Subcutaneous adipose tissue (tissue), 4 donors: Measurements from ENCODE around the gene SMARCA5. TPM values are rescaled to one million over a fixed set of nuclear protein-coding genes. Genes with fewer than 3 reads are reported as not detected.

ENCODE experiments used
- total RNA-seq, 4 donors: library from RNA; depleted of rRNA; stranded (reverse); fragments of >200 nt; gene quantifications; one replicate each; pipeline ENCODE4 v1.1.0, GENCODE V29; 2016
- TF ChIP-seq, protein P1 (sequence below): fragments of 450-650 bp; IDR thresholded peaks from one replicate; pipeline ENCODE4 v1.5.1; 2016; ENCODE audit warnings: low read depth, mild to moderate bottlenecking, control low read depth, antibody characterized with exemption, moderate library complexity

The SMARCA5 gene, protein sequence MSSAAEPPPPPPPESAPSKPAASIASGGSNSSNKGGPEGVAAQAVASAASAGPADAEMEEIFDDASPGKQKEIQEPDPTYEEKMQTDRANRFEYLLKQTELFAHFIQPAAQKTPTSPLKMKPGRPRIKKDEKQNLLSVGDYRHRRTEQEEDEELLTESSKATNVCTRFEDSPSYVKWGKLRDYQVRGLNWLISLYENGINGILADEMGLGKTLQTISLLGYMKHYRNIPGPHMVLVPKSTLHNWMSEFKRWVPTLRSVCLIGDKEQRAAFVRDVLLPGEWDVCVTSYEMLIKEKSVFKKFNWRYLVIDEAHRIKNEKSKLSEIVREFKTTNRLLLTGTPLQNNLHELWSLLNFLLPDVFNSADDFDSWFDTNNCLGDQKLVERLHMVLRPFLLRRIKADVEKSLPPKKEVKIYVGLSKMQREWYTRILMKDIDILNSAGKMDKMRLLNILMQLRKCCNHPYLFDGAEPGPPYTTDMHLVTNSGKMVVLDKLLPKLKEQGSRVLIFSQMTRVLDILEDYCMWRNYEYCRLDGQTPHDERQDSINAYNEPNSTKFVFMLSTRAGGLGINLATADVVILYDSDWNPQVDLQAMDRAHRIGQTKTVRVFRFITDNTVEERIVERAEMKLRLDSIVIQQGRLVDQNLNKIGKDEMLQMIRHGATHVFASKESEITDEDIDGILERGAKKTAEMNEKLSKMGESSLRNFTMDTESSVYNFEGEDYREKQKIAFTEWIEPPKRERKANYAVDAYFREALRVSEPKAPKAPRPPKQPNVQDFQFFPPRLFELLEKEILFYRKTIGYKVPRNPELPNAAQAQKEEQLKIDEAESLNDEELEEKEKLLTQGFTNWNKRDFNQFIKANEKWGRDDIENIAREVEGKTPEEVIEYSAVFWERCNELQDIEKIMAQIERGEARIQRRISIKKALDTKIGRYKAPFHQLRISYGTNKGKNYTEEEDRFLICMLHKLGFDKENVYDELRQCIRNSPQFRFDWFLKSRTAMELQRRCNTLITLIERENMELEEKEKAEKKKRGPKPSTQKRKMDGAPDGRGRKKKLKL
- total RNA-seq, result 10 to 100 TPM; 25.6 to 53.5 (median 30.6) TPM

DNA sequence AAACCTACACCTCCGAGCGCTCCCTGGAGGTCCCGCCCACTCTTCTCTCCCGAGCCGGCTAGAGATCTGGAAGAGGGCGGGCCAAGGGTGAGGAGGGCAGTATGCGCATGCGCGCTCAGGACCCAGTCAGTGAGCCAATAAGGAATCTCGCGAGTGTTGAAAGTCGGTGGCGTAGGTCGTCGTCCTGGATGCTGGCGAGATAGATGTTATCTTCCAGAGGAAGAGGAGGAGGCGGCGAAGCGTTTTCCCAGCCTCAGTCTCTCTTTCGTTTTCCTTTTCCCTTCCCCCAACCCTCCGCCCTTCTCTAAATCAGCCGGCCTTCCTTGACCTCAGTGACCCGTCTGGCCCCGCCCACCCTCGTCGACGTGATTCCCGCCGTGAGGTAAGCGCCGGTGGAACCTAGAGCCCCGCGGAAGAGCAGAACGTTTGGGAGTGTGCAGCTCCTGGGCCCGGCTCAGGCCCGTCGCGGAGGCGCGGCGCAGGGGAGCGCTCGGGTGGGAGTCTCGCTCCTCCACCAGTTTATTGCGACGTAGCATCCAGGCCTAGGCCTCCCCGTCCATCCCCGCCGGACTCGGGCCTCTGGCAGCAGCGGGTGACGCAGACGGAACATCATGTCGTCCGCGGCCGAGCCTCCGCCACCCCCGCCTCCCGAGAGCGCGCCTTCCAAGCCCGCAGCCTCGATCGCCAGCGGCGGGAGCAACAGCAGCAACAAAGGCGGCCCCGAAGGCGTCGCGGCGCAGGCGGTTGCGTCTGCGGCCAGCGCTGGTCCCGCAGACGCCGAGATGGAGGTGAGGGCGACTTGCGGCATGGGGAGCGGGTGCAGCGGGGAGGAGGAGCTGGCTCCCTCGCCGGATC lies at the start of gene SMARCA5:
Gene SMARCA5 (plus strand): TSS at position 389 of the 855 bp plus-strand sequence. CDS start 223 bp downstream, at position 612.
- TF ChIP-seq, protein P1, sequence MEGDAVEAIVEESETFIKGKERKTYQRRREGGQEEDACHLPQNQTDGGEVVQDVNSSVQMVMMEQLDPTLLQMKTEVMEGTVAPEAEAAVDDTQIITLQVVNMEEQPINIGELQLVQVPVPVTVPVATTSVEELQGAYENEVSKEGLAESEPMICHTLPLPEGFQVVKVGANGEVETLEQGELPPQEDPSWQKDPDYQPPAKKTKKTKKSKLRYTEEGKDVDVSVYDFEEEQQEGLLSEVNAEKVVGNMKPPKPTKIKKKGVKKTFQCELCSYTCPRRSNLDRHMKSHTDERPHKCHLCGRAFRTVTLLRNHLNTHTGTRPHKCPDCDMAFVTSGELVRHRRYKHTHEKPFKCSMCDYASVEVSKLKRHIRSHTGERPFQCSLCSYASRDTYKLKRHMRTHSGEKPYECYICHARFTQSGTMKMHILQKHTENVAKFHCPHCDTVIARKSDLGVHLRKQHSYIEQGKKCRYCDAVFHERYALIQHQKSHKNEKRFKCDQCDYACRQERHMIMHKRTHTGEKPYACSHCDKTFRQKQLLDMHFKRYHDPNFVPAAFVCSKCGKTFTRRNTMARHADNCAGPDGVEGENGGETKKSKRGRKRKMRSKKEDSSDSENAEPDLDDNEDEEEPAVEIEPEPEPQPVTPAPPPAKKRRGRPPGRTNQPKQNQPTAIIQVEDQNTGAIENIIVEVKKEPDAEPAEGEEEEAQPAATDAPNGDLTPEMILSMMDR, result no peak

GRCh38 chr4:143473334-143474126 lies 40.0 kb upstream of the SMARCA5 start:
- TF ChIP-seq, protein P1, result no peak

- TF ChIP-seq, protein P1, result no peak
These were observed 36.0 kb upstream of the SMARCA5 start for GRCh38 chr4:143477487-143477886.

- TF ChIP-seq, protein P1, result no peak
These were observed 32.1 kb upstream of the SMARCA5 start for GRCh38 chr4:143481361-143481760.

DNA sequence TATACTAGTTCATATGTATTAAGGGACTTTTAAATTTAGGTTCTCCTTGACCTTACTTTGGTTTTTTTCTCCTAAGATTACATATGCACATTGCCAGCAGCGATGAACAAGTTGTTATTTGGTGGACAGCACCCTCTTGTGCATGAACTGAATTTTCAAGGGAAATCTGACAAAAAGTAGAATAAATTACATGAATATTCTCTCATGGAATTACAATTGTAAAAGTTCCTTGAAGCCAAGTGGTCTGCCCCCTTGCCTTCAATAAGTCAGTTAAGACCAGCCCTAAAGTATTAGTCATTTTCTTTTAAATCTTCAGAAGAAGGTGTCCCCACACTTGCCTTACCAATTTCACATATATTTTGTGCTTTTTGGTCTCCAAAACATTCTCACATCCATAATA lies 30.7 kb upstream of the SMARCA5 start:
- TF ChIP-seq, protein P1, result no peak

DNA sequence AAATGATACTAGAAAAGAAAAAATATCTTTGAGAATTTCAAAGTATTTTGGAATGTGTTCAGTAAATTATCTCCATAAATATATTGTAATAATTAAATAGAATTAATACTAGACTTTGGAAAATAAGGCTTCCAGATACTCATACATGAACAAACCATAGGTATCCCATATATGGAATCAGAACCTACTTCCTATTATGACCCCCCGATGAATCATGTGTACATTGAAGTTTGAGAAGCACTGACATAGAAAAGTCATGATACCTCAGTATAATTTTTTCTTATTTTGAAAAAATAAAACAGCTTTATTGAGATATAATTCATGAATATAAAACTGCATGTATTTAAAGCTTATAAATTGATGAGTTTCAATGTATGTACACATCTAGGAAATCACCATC lies 27.2 kb upstream of the SMARCA5 start:
- TF ChIP-seq, protein P1, result no peak
